ENCODE measurements around the gene USP14. TPM values are rescaled to one million over a fixed set of nuclear protein-coding genes. Genes with fewer than 3 reads are reported as not detected.

USP14 gene
- total RNA-seq, 1 donor from 2014 or later = 58.3 TPM

DNA sequence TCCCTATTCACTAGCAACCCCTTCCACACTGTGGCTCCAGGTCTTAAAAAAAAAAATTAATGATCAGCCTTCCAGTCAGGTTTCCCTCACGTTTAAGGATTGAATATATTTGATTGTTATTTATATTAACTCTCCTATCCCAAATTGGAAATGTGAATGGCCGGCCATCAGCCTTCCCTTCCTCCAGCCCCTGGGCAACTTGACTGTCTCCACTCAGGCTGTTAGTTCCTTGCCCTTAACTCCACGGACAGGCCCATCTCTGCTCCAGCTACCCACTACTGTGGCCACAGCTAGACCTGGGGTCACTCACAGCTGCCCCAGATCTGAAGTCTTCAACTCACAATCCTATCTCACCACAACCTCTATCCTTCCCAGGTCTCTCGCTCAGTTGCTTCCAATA, 69.5 kb downstream of the USP14 start:
- DNase-seq (ENCODE audit: low spot score) = no peak

DNA sequence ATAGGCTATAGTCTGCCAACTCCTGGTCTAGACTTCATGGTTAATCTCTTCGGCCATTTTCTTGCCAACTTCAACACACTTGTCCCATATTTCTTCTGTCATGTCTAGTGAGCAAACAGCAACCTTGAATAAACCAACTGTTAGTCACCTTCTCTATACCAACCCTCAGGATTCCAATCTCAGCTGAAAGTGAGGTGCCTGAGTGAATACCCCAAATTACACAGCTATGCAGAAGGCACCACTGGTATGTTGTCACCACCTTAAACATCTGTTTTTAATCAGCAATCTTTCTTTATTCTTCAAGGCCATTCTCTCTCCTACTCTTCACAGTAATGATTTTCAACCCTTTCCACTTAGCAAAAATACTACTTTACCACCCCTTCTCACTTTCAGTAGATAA, 70.2 kb downstream of the USP14 start:
- DNase-seq (ENCODE audit: low spot score) = no peak

DNA sequence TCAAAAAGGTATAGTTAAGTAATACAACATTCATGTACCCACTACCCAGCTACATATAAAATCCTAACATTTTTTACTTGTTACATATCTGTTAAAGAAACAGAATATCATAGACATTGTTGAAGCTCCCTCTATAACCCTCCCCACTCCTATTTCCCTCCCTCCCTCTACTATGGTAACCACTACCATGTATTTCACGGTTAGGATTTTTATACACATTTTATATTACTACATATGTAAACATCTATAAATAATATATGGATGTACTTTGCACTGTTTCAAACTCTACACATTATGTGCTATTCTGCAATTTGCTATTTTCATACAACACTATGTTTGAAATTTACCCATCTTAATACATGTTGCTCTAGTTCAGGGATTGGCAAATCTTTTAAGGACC, 73.2 kb downstream of the USP14 start:
- DNase-seq (ENCODE audit: low spot score) = no peak

DNA sequence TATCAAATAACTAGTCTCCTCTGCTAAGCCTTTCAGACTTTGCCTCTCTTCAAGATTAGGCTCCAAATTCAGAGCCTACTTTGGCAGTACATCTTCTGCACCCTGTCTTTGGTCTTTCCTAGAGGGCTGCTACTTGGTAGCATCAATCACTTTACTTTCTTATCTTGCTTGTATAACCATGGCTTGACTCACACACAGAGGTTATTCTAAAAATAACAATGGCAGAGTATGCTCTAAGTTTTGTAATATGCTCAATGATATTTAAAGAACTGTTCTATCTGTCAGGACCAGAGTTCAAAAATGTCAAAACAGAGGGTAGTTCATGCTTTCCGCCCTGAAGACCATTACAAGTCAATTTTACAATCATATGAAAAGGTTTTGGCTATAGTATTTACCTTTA, 81.8 kb downstream of the USP14 start:
- no peak for DNase-seq (ENCODE audit: low spot score)

DNA sequence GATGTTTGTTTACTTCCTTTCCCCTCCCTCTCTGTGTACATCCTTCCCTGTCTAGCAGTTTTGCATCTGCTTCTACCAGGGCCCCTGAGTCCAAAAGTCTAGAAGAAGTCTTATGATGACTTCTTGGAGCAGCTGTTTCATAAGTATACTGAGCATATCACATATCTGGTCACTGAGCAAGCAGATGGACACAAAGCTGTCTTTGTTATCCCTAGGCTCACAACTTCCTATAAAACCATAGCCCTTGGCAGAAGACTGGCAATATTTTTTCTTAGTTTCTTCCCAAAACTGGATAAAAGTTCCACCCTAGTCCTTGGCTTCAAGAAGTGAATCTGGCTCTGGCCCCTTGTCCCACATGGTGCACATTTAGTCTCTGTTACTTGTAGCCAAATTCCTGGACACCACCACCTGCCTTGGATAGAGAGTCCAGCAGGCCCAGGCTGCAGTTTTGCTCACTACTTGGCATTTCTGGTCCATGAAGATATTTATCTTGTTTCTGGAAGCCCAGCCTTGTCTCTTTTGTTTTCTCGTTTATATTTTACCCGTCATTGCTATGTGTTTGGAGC, 87.0 kb downstream of the USP14 start:
- DNase-seq (ENCODE audit: low spot score) = no peak

DNA sequence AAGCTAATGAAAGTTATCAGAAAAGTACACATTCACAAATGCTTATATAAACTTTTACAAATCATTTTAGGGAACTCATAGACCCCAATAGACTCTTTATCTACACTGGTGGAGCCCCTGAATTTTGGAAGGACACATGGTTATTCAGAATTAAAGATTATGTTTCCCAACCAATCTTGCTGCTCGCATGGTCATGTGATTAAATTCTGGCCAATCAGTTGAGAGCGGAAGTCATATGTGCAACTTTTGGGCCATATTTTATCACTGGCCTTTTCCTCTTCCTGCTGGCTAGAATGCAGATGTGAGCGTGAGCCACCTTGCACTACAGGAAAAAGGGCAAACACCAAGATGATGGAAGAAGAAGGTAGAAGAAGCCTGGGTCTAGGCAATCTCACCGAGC, 89.7 kb downstream of the USP14 start:
- DNase-seq (ENCODE audit: low spot score) = no peak

DNA sequence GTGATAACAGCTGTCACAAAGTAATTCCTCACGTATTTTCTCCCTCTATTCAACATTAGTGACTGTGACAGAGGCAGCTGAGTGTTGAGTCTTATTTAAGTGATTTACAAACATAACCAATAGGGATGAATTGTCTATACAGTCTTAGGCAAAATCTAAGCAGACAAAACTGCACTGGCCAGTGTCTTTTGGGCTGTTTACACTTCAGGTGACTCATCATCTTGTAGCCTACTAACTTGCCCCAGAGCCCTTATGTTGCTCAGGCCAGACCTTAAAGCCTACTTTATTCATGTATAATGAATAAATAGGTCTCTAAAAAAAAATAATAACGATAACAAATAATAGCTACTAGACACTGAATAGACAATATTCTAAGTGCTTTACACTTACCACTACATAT, 92.3 kb downstream of the USP14 start:
- DNase-seq (ENCODE audit: low spot score) = no peak

DNA sequence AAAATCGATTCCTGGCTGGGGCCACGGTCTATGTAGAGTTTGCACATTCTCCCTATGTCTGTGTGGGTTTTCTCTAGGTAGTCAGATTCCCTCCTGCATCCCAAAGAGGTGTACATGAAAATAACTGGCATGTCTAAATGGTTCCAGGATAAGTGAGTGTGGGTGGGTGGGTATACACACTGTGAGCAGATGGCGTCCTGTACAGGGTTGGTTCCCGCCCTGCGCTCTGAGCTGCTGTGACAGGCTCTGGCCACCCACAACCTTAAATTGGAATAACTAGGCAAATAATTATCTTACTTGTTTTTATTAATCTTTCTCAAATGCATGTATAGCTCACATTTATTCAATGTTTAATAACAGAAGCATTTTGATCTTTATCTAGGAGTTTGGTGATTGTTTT, 93.2 kb downstream of the USP14 start:
- no peak for DNase-seq (ENCODE audit: low spot score)

DNA sequence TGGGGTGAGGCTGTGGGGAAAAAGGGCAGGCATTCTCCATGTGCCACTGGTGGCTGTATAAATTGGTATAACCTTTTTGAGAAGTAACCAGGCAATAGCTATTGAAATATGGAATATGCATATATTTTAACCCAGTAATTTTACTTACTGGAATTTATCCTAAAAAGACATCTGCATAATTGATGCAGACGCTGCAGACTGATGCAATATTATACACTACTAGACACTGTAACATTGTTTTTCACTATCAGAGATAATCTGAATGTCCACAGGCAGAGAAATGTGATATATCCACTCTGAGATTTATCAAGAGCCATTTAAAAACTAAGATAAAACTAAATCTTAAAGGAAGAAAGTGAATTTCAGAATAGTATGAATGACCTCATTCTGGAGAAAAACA, 94.8 kb downstream of the USP14 start:
- DNase-seq (ENCODE audit: low spot score) = no peak

DNA sequence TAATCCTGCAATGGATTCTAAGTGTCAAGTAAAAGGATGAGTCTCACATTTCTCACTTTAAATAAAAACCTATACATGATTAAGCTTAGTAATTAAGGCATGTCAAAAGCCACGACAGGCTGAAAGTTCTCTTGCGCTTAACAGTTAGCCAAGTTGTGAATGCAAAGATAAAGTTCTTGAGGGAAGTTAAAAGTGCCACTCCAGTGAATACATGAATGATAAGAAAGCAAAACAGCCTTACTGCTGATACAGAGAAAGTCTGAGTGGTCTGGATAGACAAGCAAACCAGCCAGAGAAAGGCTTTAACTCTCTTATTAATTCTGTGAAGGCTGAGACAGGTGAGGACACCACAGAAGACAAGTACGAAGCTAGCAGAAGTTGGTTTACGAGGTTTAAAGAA, 96.8 kb downstream of the USP14 start:
- no peak for DNase-seq (ENCODE audit: low spot score)

DNA sequence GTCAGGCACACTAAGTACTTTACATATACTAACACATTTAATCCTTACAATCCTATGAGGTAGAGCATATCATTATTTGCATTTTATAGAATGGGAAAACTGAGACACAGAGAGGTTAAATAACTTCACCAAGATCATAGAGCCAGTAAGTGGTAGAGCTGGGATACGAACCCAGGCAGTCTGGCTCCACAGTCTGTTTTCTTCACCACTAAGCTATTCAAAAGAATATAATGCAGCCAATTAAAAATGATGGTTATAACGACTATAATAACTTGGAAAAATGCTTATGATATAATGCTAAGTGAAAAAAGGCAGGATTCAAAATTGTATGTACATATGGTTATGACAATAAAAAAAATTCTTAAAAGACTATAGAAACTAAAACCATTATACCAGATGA, 102.2 kb downstream of the USP14 start:
- no peak for DNase-seq (ENCODE audit: low spot score)

DNA sequence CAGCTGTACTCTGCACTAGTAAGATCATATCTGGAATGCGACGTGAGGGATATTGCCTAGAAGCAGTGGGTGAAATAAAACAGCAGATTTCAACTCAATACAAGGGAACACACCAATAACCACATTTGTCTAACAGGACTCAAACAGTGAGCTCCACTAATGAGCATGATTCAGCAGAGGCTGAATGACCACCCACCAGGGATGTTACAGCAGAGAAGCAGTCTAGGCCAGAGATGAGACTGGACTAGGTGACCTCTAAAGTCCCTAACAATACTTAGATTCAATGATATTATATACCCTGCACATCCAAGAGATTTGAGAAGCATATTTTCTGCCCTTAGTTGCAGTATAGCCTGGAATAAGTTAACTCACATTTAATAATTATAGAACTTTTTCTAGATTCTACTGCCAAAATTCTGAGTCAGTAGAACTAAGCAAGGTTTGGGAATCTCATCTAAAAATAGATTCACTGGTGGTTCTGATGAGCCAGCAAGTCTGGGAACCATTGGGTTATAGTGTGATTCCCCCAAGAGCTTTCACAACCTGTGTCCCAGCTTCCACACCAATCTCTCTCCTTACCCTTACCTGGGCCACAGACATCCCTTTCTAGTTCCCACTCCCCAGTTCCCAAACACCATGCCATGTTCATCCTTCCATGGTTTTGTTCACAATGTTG, 103.2 kb downstream of the USP14 start:
- no peak for DNase-seq (ENCODE audit: low spot score)

Other genes with a start within 250 kb of the USP14 start
- not detected for gene TUBB8B, start 108.9 kb upstream of the USP14 start, total RNA-seq
- 47.8 TPM for gene THOC1, start 109.5 kb downstream of the USP14 start, total RNA-seq